Testis (tissue), 2 donors: Measurements from ENCODE around the gene ZBTB21.

Experiments
- CTCF ChIP-seq, 3 experiments: fragments of 450-650 bp in 2 of 3; fragments of 200-600 bp in 1 of 3; sonication (generic) in 1 of 3; IDR thresholded peaks; one replicate each; pipeline ENCODE4 v1.5.1; 2016 to 2019; ENCODE audit warnings: antibody characterized with exemption in 3 of 3, mild to moderate bottlenecking in 2 of 3, moderate library complexity in 1 of 3
- POLR2A ChIP-seq: fragments of 450-650 bp; IDR thresholded peaks from one replicate; pipeline ENCODE4 v1.6.1; 2017; ENCODE audit warnings: antibody characterized with exemption, mild to moderate bottlenecking, moderate library complexity

- TF ChIP-seq CTCF (IDR thresholded peaks at IDR 0.05) (no peak), POLR2A (no peak)
Measured at GRCh38 chr21:42016364-42016985, 6.3 kb upstream of the ZBTB21 start.
